MM.1S (cell line): ENCODE results near the gene MCHR1.

Experiments used
- EZH2 ChIP-seq: fragments of 300-600 bp; sonication (generic); optimal IDR thresholded peaks from 2 replicates; pipeline ENCODE3; 2017; ENCODE audit warnings: low read depth, mild to moderate bottlenecking, antibody characterized with exemption, low read length, mixed read lengths
- EZH2phosphoT487 ChIP-seq: fragments of 300-600 bp; sonication (generic); IDR thresholded peaks from 2 replicates; pipeline ENCODE4 v1.6.1; 2018; ENCODE audit warnings: antibody characterized with exemption, low read length
- TF ChIP-seq, protein P1 (sequence below): fragments of 300-600 bp; sonication (generic); IDR thresholded peaks from 2 replicates; pipeline ENCODE4 v1.5.1; 2016; ENCODE audit warnings: antibody characterized with exemption, low read length, mixed read lengths

GRCh38 chr22:40679249-40679963, at the start of gene MCHR1:
- TF ChIP-seq, protein P1, sequence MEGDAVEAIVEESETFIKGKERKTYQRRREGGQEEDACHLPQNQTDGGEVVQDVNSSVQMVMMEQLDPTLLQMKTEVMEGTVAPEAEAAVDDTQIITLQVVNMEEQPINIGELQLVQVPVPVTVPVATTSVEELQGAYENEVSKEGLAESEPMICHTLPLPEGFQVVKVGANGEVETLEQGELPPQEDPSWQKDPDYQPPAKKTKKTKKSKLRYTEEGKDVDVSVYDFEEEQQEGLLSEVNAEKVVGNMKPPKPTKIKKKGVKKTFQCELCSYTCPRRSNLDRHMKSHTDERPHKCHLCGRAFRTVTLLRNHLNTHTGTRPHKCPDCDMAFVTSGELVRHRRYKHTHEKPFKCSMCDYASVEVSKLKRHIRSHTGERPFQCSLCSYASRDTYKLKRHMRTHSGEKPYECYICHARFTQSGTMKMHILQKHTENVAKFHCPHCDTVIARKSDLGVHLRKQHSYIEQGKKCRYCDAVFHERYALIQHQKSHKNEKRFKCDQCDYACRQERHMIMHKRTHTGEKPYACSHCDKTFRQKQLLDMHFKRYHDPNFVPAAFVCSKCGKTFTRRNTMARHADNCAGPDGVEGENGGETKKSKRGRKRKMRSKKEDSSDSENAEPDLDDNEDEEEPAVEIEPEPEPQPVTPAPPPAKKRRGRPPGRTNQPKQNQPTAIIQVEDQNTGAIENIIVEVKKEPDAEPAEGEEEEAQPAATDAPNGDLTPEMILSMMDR: no peak
- TF ChIP-seq EZH2phosphoT487 (no peak), EZH2 (no peak)
